SK-N-SH (cell line): ENCODE results near the gene POLR2B.

ENCODE experiments used
- RAD21 ChIP-seq: IDR thresholded peaks from 2 replicates; pipeline ENCODE4 v1.6.1; 2012; ENCODE audit warnings: mild to moderate bottlenecking, low read length
- RCOR1 ChIP-seq: fragments of 150-350 bp; IDR thresholded peaks from 2 replicates; pipeline ENCODE4 v1.6.1; 2017; ENCODE audit warnings: antibody characterized with exemption, low read length
- SIN3A ChIP-seq: IDR thresholded peaks from 2 replicates; pipeline ENCODE4 v1.6.1; 2012; ENCODE audit warnings: low read depth, mild to moderate bottlenecking, low read length, moderate library complexity, borderline replicate concordance
- YY1 ChIP-seq: IDR thresholded peaks from 2 replicates; pipeline ENCODE4 v1.4.0; 2012; ENCODE audit warnings: low read depth, mild to moderate bottlenecking
- TF ChIP-seq, protein P1 (sequence below): fragments of 150-350 bp; IDR thresholded peaks from 2 replicates; pipeline ENCODE4 v1.6.1; 2017; ENCODE audit warnings: antibody characterized with exemption, low read length, low read depth, borderline replicate concordance
- TF ChIP-seq, protein P2 (sequence below): fragments of 200-600 bp; sonication (generic); IDR thresholded peaks from 2 replicates; pipeline ENCODE4 v1.6.1; 2017; ENCODE audit warnings: antibody characterized with exemption, mild to moderate bottlenecking, moderate library complexity
- TF ChIP-seq, protein P3 (sequence below): IDR thresholded peaks from 2 replicates; pipeline ENCODE4; 2012

DNA sequence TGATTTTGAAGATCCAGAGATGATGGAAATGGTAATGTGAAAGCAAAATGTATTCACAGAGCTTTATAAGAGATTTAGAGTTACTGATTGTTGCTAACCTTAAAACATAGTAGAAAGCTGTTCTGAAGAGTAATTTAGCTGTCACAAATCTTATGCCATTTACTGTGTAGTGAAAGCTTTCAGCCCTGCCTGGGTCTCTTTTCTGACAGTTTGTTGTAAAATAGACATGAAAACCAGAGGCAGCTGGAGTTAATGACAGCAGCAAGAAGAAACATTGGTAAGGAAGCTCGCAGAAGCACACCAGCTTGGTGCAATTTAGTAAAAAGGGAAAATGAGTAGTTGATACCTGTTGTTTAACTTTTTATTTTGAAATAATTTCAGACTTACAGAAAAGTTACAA is 21.1 kb downstream of the POLR2B start:
- TF ChIP-seq, protein P1, sequence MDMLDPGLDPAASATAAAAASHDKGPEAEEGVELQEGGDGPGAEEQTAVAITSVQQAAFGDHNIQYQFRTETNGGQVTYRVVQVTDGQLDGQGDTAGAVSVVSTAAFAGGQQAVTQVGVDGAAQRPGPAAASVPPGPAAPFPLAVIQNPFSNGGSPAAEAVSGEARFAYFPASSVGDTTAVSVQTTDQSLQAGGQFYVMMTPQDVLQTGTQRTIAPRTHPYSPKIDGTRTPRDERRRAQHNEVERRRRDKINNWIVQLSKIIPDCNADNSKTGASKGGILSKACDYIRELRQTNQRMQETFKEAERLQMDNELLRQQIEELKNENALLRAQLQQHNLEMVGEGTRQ = no peak
- TF ChIP-seq RAD21 (no peak), RCOR1 (no peak), YY1 (no peak), SIN3A (no peak)
- TF ChIP-seq, protein P2, sequence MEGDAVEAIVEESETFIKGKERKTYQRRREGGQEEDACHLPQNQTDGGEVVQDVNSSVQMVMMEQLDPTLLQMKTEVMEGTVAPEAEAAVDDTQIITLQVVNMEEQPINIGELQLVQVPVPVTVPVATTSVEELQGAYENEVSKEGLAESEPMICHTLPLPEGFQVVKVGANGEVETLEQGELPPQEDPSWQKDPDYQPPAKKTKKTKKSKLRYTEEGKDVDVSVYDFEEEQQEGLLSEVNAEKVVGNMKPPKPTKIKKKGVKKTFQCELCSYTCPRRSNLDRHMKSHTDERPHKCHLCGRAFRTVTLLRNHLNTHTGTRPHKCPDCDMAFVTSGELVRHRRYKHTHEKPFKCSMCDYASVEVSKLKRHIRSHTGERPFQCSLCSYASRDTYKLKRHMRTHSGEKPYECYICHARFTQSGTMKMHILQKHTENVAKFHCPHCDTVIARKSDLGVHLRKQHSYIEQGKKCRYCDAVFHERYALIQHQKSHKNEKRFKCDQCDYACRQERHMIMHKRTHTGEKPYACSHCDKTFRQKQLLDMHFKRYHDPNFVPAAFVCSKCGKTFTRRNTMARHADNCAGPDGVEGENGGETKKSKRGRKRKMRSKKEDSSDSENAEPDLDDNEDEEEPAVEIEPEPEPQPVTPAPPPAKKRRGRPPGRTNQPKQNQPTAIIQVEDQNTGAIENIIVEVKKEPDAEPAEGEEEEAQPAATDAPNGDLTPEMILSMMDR = no peak
- TF ChIP-seq, protein P3, sequence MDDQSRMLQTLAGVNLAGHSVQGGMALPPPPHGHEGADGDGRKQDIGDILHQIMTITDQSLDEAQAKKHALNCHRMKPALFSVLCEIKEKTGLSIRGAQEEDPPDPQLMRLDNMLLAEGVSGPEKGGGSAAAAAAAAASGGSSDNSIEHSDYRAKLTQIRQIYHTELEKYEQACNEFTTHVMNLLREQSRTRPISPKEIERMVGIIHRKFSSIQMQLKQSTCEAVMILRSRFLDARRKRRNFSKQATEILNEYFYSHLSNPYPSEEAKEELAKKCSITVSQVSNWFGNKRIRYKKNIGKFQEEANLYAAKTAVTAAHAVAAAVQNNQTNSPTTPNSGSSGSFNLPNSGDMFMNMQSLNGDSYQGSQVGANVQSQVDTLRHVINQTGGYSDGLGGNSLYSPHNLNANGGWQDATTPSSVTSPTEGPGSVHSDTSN = no peak
